ENCODE measurements around the gene RORB. TPM values are rescaled to one million over a fixed set of nuclear protein-coding genes. Genes with fewer than 3 reads are reported as not detected.

The RORB gene
- total RNA-seq, 1 experiment from 2014 or later: not detected

DNA sequence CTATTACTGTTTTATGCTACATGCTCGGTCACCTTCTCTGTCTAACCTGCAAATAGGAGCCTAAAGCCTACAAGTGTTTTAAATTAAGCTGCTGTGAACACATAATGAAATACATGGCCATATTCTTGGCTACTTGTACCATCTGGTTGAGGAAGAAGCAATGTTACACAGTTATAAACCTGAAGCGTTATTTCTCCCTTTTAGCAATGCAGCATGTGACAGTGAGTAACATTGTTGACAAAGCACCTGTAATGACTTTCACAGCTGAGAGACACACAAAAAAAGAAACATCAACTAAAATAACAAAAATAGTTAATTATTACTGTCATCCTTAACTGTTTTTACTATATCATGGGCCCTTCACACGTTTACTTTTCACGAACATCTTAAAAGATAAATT, 146.9 kb downstream of the RORB start:
- Histone ChIP-seq H3K27me3 (replicated peaks; ENCODE audit: control insufficient read depth, insufficient read depth, low read length) (no peaks in the 10 kb centered on the region), H3K4me3 (ENCODE audit: low read depth, low read length) (no peak overlapping the region), H3K4me1 (no peaks in the 10 kb centered on the region), H3K36me3 (ENCODE audit: control insufficient read depth, insufficient read depth, low read length) (no peaks in the 10 kb centered on the region), H3K9me3 (no peaks in the 10 kb centered on the region)
- POLR2A ChIA-PET: no interaction called here
- Mint-ChIP-seq H3K27ac (ENCODE audit: unreplicated experiment) (no peak overlapping the region), H3K4me1 (ENCODE audit: low read depth, unreplicated experiment) (no peaks in the 10 kb centered on the region), H3K4me3 (ENCODE audit: unreplicated experiment) (no peak overlapping the region), H3K36me3 (ENCODE audit: insufficient read depth, unreplicated experiment) (no peaks in the 10 kb centered on the region), H3K27me3 (ENCODE audit: insufficient read depth, unreplicated experiment) (no peaks in the 10 kb centered on the region), H3K9me3 (ENCODE audit: unreplicated experiment) (no peaks in the 10 kb centered on the region)
- TF ChIP-seq, protein P1, sequence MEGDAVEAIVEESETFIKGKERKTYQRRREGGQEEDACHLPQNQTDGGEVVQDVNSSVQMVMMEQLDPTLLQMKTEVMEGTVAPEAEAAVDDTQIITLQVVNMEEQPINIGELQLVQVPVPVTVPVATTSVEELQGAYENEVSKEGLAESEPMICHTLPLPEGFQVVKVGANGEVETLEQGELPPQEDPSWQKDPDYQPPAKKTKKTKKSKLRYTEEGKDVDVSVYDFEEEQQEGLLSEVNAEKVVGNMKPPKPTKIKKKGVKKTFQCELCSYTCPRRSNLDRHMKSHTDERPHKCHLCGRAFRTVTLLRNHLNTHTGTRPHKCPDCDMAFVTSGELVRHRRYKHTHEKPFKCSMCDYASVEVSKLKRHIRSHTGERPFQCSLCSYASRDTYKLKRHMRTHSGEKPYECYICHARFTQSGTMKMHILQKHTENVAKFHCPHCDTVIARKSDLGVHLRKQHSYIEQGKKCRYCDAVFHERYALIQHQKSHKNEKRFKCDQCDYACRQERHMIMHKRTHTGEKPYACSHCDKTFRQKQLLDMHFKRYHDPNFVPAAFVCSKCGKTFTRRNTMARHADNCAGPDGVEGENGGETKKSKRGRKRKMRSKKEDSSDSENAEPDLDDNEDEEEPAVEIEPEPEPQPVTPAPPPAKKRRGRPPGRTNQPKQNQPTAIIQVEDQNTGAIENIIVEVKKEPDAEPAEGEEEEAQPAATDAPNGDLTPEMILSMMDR (IDR thresholded peaks at IDR 0.05; ENCODE audit: insufficient read depth in 1 of 2, low read depth in 1 of 2, low read length in 1 of 2, severe bottlenecking in 1 of 2, unreplicated experiment in 1 of 2): no peak
- intact Hi-C loops (cut with micrococcal nuclease; ENCODE audit: unreplicated experiment): no loop called here
- BruUV-seq (replicated peaks): no TSS peak
- CTCF ChIA-PET: no interaction called here
- DNase-seq: no peak

DNA sequence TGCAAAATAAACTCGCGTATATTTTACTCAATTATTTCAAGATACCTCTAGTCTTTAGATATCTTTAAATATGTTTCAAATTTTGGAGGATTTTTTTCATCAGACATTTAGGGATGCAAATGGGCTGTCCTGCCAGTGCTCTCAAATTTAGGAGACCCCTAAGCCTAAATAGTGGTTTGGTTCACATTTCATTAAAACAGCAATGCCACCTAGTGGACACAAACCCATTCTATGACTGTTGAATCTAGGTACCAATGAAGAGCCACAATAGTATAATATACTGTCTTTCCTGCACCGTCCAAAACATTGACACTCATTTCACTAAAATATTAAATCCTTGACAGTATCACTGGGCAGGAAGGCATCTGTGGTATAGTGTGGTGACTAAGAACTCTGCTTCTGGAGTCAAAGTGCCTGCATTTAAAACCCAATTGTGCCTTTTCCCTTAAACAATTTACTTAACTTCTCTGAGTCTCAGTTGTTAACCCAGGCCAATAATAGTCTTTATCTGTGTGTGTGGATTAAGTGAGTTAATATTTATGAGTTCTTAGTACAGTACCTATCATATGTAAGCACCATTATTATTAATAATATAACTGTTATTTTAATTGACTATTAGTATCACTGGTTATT, 148.0 kb downstream of the RORB start:
- Mint-ChIP-seq H3K27me3 (ENCODE audit: insufficient read depth, unreplicated experiment) (no peaks in the 10 kb centered on the region), H3K4me1 (ENCODE audit: low read depth, unreplicated experiment) (no peaks in the 10 kb centered on the region), H3K4me3 (ENCODE audit: unreplicated experiment) (no peak overlapping the region), H3K9me3 (ENCODE audit: unreplicated experiment) (no peaks in the 10 kb centered on the region), H3K36me3 (ENCODE audit: insufficient read depth, unreplicated experiment) (no peaks in the 10 kb centered on the region), H3K27ac (ENCODE audit: unreplicated experiment) (no peak overlapping the region)
- no peaks in the 10 kb centered on the region for H3K36me3 ChIP-seq (ENCODE audit: control insufficient read depth, insufficient read depth, low read length)
- no peaks in the 10 kb centered on the region for H3K4me1 ChIP-seq
- H3K4me3 ChIP-seq (ENCODE audit: low read depth, low read length): no peak overlapping the region
- H3K27me3 ChIP-seq (replicated peaks; ENCODE audit: control insufficient read depth, insufficient read depth, low read length): no peaks in the 10 kb centered on the region
- peak in 1 of 2 experiments; percentile 0 for DNase-seq
- TF ChIP-seq, protein P1 (IDR thresholded peaks at IDR 0.05; ENCODE audit: insufficient read depth in 1 of 2, low read depth in 1 of 2, low read length in 1 of 2, severe bottlenecking in 1 of 2, unreplicated experiment in 1 of 2): peak in 1 of 2 experiments; percentile 12
- BruUV-seq (replicated peaks): no TSS peak
- H3K9me3 ChIP-seq: no peaks in the 10 kb centered on the region
- CTCF ChIA-PET: no interaction called here
- intact Hi-C loops (cut with micrococcal nuclease; ENCODE audit: unreplicated experiment): no loop called here
- POLR2A ChIA-PET: no interaction called here

DNA sequence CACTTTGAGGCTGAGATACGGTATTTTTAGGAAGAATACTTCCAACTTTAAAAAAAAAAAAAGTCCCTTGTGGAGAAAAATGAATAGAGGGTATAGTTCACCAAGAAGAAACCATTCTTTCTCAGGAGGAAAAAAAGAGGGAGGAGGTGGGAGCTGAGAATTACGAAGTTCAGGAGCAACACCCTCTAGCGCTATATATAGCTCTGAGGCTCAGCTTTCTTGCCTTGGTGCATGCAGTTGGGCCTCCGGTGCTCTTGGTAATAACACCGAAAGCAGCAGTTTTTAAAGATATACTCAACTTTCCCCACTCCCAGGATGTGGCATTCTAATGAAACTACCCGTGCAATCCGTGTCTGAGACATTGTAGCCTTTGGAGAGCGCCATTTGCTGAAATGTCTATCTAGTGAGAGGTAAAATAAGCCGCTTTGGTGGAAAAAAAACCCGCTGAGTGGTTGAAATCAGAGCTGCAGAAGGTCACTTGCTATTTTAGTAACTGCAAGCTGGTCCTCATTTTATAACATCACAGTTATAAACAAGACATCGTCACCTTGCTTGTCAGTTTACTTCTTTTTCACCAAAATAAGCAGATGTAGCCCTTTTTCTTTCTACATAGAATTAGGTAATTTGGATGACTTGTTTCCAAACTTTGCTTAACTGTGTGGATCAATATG, 156.4 kb downstream of the RORB start:
- BruUV-seq (replicated peaks): no TSS peak
- Mint-ChIP-seq H3K4me1 (ENCODE audit: low read depth, unreplicated experiment) (no peaks in the 10 kb centered on the region), H3K27ac (ENCODE audit: unreplicated experiment) (no peak overlapping the region), H3K27me3 (ENCODE audit: insufficient read depth, unreplicated experiment) (no peaks in the 10 kb centered on the region), H3K9me3 (ENCODE audit: unreplicated experiment) (no peaks in the 10 kb centered on the region), H3K36me3 (ENCODE audit: insufficient read depth, unreplicated experiment) (no peaks in the 10 kb centered on the region), H3K4me3 (ENCODE audit: unreplicated experiment) (no peak overlapping the region)
- Histone ChIP-seq H3K36me3 (ENCODE audit: control insufficient read depth, insufficient read depth, low read length) (no peaks in the 10 kb centered on the region), H3K9me3 (no peaks in the 10 kb centered on the region), H3K4me3 (ENCODE audit: low read depth, low read length) (no peak overlapping the region), H3K4me1 (no peaks in the 10 kb centered on the region), H3K27me3 (replicated peaks; ENCODE audit: control insufficient read depth, insufficient read depth, low read length) (no peaks in the 10 kb centered on the region)
- intact Hi-C loops (cut with micrococcal nuclease; ENCODE audit: unreplicated experiment): no loop called here
- DNase-seq: no peak
- ChIA-PET CTCF (no interaction called here), POLR2A (no interaction called here)
- TF ChIP-seq, protein P1 (IDR thresholded peaks at IDR 0.05; ENCODE audit: insufficient read depth in 1 of 2, low read depth in 1 of 2, low read length in 1 of 2, severe bottlenecking in 1 of 2, unreplicated experiment in 1 of 2): no peak
